D721Med (cell line): Measurements from ENCODE around the gene AP4M1.

Experiments used
- DNase-seq: peaks from one replicate; pipeline ENCODE4 v3.0.0; 2011; ENCODE audit warnings: low spot score; ENCODE audit not compliant: insufficient read length
- FAIRE-seq: peaks from 2 replicates; lab custom pipeline; 2011; peaks lifted over from hg19 to GRCh38; lab: Jason Lieb, UNC
- TF ChIP-seq, protein P1 (sequence below): IDR thresholded peaks from 2 replicates; pipeline ENCODE4 v1.5.1; 2012; ENCODE audit warnings: mild to moderate bottlenecking, control low read depth; ENCODE audit not compliant: insufficient read depth; ENCODE audit errors: missing control alignments

AP4M1 gene

GRCh38 chr7:100091411-100092181 lies 9.8 kb upstream of the AP4M1 start:
- DNase-seq (no peak), FAIRE-seq (no peak)
- TF ChIP-seq, protein P1, sequence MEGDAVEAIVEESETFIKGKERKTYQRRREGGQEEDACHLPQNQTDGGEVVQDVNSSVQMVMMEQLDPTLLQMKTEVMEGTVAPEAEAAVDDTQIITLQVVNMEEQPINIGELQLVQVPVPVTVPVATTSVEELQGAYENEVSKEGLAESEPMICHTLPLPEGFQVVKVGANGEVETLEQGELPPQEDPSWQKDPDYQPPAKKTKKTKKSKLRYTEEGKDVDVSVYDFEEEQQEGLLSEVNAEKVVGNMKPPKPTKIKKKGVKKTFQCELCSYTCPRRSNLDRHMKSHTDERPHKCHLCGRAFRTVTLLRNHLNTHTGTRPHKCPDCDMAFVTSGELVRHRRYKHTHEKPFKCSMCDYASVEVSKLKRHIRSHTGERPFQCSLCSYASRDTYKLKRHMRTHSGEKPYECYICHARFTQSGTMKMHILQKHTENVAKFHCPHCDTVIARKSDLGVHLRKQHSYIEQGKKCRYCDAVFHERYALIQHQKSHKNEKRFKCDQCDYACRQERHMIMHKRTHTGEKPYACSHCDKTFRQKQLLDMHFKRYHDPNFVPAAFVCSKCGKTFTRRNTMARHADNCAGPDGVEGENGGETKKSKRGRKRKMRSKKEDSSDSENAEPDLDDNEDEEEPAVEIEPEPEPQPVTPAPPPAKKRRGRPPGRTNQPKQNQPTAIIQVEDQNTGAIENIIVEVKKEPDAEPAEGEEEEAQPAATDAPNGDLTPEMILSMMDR: no peak

DNA sequence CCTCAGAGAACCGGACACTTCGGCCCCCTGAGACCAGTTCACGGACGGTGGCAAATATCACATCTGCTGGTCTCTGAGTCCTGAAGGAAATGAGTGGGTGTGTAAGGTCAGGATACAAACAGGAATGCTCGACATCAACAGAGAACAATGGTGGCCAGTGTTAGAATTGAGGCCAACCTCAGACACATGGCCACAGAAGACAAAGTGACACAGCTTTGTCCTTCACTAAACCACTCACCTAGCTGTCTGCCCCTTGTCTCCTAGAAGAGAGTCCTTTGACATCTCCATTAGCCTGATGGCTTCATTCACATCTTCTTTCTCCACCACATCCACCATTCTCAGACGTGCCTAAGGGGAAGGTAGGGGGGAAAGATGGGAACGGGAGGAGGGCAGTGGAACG lies 8.4 kb upstream of the AP4M1 start:
- TF ChIP-seq, protein P1: no peak
- FAIRE-seq (no peak), DNase-seq (no peak)

DNA sequence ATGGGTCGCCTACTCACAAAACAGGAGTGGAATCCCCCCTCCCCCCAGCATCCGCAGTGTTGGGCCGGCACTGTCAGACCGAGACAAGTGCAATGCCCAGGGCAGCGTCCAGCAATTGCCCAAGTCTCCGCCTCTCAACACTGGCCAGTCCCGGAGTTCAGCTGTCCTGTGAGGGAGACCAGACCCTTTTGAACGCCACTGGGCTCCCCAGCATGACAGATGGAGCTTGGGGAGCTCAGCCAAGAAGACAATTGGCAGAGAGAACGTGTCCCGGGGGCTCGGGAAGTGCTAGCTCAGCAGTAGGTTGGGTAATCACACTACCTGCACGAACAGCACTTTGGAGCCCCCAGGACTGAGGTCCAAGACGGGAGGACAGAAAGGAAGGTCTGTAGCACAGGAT lies 7.9 kb upstream of the AP4M1 start:
- DNase-seq (no peak), FAIRE-seq (no peak)
- TF ChIP-seq, protein P1: no peak

DNA sequence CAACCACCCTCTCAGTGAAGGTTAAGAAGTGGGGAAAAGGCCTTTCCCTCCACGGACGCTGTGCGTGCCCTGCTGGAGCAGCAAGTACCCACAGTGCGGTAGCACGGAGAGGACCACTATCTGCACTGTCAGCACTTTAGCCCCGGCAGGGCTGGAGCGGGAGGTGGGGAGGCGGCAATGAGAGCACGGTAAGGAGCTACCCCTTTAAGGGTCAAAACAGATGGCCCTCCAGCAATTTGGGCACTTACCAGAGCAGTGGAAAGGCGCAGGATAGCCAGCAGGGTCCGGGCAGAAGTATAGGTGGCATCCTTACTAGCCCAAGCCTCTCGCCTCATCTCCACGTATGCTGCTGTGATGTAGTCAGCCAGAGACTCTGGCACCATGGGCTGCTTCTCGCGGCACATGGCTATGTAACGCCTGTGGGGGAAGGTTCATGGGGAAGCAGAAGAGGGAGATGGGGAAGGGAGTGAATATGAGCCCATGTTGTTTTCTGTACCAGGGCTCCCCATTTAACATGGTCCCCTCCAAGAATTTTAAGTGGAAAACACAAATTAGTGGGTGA lies 7.4 kb upstream of the AP4M1 start:
- FAIRE-seq (no peak), DNase-seq (no peak)
- TF ChIP-seq, protein P1: no peak

DNA sequence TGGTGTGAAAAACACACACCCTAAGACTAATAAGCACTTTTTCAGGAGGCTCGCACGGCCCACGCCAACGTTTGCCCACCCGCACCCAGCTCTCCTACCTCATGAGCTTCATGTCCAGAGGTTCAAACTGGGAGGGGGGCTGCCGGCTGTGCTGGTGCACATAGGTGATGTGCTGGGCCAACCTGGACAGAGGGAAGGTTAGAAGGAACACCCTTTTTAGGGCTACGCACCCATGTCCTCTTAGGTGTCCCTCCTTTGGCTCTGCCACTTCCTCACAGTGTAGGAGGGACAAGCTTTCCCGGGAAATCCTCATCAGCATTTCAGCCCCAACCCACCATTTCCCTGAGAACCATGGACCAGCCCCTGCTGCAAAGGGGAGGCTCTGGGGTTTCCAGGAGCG lies 6.2 kb upstream of the AP4M1 start:
- no peak for FAIRE-seq
- TF ChIP-seq, protein P1: no peak
- no peak for DNase-seq

DNA sequence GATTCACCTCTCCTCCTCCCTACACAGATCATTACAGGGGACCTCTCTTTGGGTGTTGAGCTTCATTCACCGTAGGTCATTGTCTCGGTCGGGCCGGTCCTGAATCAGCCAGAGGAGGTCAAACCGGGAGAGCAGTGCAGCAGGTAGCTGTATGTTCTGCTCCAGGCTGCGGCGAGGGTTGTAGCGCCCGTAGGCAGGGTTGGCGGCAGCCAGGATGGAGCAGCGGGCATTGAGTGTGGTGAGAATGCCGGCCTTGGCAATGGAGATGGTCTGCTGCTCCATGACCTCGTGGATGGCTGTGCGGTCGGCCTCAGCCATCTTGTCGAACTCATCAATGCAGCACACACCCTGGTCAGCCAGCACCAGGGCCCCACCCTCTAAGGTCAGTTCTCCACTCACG lies 5.7 kb upstream of the AP4M1 start:
- no peak for DNase-seq
- TF ChIP-seq, protein P1: no peak
- no peak for FAIRE-seq

- DNase-seq: no peak
- no peak for FAIRE-seq
- TF ChIP-seq, protein P1: no peak
Measured at GRCh38 chr7:100098913-100099312, 2.5 kb upstream of the AP4M1 start.
